Measurements from ENCODE around the gene ATAD3C. TPM values are rescaled to one million over a fixed set of nuclear protein-coding genes. Genes with fewer than 3 reads are reported as not detected.

The ATAD3C gene
- total and polyA plus RNA-seq, 10 of the 15 experiments (the other 5 are each of a cell fraction or from before 2014, with no cell fraction given), result 0.03 to 3.1 (median 0.86) TPM

DNA sequence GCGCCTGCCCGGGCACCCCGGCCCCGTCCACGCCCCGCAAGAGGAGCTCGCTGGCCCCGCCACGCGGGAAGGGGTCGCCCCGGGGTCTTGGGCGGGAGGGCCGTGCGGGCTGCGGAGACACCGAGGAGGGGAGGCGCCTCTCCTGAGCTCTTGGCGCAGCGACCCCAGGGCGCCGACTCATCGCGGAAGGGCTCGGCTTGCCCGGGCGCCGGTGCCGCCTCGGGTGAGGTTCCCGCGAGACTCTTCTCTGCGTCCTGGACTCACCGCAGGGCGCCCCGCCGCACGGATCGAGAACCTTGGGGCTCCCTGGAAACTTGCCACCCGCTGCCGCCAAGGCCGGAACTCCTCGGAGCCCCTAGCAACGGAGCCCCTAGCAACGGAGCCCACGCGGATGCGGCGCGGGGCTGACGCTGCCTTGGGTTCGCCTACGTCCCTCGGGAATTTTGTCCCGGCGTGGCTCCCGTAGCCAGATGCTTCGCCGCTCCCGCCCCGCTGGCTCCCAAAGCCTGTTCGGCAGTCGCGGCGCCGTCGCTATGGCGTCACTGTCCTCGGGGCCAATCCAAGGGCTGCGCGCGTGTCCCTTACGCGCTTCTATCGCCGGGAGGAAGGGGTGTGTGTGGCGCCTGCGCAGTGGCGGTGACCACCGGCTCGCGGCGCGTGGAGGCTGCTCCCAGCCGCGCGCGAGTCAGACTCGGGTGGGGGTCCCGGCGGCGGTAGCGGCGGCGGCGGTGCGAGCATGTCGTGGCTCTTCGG is 62.2 kb downstream of the ATAD3C start, which contains the start of gene ATAD3A (continued):
- TF ChIP-seq, protein P1, sequence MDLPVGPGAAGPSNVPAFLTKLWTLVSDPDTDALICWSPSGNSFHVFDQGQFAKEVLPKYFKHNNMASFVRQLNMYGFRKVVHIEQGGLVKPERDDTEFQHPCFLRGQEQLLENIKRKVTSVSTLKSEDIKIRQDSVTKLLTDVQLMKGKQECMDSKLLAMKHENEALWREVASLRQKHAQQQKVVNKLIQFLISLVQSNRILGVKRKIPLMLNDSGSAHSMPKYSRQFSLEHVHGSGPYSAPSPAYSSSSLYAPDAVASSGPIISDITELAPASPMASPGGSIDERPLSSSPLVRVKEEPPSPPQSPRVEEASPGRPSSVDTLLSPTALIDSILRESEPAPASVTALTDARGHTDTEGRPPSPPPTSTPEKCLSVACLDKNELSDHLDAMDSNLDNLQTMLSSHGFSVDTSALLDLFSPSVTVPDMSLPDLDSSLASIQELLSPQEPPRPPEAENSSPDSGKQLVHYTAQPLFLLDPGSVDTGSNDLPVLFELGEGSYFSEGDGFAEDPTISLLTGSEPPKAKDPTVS (IDR thresholded peaks at IDR 0.05; ENCODE audit: low read depth, low read length), result no peak
- TF ChIP-seq, protein P2, sequence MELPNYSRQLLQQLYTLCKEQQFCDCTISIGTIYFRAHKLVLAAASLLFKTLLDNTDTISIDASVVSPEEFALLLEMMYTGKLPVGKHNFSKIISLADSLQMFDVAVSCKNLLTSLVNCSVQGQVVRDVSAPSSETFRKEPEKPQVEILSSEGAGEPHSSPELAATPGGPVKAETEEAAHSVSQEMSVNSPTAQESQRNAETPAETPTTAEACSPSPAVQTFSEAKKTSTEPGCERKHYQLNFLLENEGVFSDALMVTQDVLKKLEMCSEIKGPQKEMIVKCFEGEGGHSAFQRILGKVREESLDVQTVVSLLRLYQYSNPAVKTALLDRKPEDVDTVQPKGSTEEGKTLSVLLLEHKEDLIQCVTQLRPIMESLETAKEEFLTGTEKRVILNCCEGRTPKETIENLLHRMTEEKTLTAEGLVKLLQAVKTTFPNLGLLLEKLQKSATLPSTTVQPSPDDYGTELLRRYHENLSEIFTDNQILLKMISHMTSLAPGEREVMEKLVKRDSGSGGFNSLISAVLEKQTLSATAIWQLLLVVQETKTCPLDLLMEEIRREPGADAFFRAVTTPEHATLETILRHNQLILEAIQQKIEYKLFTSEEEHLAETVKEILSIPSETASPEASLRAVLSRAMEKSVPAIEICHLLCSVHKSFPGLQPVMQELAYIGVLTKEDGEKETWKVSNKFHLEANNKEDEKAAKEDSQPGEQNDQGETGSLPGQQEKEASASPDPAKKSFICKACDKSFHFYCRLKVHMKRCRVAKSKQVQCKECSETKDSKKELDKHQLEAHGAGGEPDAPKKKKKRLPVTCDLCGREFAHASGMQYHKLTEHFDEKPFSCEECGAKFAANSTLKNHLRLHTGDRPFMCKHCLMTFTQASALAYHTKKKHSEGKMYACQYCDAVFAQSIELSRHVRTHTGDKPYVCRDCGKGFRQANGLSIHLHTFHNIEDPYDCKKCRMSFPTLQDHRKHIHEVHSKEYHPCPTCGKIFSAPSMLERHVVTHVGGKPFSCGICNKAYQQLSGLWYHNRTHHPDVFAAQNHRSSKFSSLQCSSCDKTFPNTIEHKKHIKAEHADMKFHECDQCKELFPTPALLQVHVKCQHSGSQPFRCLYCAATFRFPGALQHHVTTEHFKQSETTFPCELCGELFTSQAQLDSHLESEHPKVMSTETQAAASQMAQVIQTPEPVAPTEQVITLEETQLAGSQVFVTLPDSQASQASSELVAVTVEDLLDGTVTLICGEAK (IDR thresholded peaks at IDR 0.05; ENCODE audit: borderline replicate concordance), result peak; percentile 46; the same call in 1 of the 2 replicates
- TF ChIP-seq NFYB (IDR thresholded peaks at IDR 0.05; ENCODE audit: insufficient read depth, low read depth, low read length) (peak; percentile 86), SREBF2 (IDR thresholded peaks at IDR 0.05; ENCODE audit: low read length) (no peak), CHD4 (IDR thresholded peaks at IDR 0.05) (no peak), BMI1 (IDR thresholded peaks at IDR 0.05; ENCODE audit: borderline replicate concordance) (peak; percentile 70), POU2F2 (IDR thresholded peaks at IDR 0.05; ENCODE audit: borderline replicate concordance, low read depth, low read length) (peak; percentile 9; the same call in 2 of the 3 replicates), ZNF622 (IDR thresholded peaks at IDR 0.05) (no peak), ZNF24 (IDR thresholded peaks at IDR 0.05) (no peak), ESRRA (IDR thresholded peaks at IDR 0.05; ENCODE audit: low read length) (no peak), SREBF1 (IDR thresholded peaks at IDR 0.05; ENCODE audit: low read length) (no peak), SUZ12 (IDR thresholded peaks at IDR 0.05; ENCODE audit: unreplicated experiment) (no peak), PAX8 (IDR thresholded peaks at IDR 0.05) (no peak), HDGF (IDR thresholded peaks at IDR 0.05) (peak; percentile 81), MTA2 (IDR thresholded peaks at IDR 0.05; ENCODE audit: low read depth) (no peak), KDM1A (IDR thresholded peaks at IDR 0.05; ENCODE audit: borderline replicate concordance) (no peak), CBX5 (IDR thresholded peaks at IDR 0.05; ENCODE audit: low read depth) (no peak)
- TF ChIP-seq, protein P3, sequence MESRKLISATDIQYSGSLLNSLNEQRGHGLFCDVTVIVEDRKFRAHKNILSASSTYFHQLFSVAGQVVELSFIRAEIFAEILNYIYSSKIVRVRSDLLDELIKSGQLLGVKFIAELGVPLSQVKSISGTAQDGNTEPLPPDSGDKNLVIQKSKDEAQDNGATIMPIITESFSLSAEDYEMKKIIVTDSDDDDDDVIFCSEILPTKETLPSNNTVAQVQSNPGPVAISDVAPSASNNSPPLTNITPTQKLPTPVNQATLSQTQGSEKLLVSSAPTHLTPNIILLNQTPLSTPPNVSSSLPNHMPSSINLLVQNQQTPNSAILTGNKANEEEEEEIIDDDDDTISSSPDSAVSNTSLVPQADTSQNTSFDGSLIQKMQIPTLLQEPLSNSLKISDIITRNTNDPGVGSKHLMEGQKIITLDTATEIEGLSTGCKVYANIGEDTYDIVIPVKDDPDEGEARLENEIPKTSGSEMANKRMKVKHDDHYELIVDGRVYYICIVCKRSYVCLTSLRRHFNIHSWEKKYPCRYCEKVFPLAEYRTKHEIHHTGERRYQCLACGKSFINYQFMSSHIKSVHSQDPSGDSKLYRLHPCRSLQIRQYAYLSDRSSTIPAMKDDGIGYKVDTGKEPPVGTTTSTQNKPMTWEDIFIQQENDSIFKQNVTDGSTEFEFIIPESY (IDR thresholded peaks at IDR 0.05), result no peak
- TF ChIP-seq, protein P4, sequence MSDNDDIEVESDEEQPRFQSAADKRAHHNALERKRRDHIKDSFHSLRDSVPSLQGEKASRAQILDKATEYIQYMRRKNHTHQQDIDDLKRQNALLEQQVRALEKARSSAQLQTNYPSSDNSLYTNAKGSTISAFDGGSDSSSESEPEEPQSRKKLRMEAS (IDR thresholded peaks at IDR 0.05; ENCODE audit: low read depth, low read length), result peak; percentile 70; the same call in 1 of the 2 replicates
- TF ChIP-seq, protein P5, sequence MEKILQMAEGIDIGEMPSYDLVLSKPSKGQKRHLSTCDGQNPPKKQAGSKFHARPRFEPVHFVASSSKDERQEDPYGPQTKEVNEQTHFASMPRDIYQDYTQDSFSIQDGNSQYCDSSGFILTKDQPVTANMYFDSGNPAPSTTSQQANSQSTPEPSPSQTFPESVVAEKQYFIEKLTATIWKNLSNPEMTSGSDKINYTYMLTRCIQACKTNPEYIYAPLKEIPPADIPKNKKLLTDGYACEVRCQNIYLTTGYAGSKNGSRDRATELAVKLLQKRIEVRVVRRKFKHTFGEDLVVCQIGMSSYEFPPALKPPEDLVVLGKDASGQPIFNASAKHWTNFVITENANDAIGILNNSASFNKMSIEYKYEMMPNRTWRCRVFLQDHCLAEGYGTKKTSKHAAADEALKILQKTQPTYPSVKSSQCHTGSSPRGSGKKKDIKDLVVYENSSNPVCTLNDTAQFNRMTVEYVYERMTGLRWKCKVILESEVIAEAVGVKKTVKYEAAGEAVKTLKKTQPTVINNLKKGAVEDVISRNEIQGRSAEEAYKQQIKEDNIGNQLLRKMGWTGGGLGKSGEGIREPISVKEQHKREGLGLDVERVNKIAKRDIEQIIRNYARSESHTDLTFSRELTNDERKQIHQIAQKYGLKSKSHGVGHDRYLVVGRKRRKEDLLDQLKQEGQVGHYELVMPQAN (conservative IDR thresholded peaks at IDR 0.05), result peak; percentile 84

Data from GM12878 (cell line).